A673 (cell line): Measurements from ENCODE around the gene HVCN1.

Source experiments
- EZH2 ChIP-seq: fragments of 200-600 bp; sonication (generic); IDR thresholded peaks from 2 replicates; pipeline ENCODE4 v1.6.1; 2017; ENCODE audit warnings: borderline replicate concordance, low read depth, mild to moderate bottlenecking, mixed read lengths, antibody characterized with exemption, low read length; ENCODE audit not compliant: poor library complexity, severe bottlenecking
- TF ChIP-seq, protein P1 (sequence below): fragments of 300-800, 200-600 bp; sonication (generic); conservative IDR thresholded peaks from 2 replicates; pipeline ENCODE4 v1.5.1; 2017; ENCODE audit warnings: low read depth, mild to moderate bottlenecking, antibody characterized with exemption, low read length, moderate library complexity, mixed read lengths

DNA sequence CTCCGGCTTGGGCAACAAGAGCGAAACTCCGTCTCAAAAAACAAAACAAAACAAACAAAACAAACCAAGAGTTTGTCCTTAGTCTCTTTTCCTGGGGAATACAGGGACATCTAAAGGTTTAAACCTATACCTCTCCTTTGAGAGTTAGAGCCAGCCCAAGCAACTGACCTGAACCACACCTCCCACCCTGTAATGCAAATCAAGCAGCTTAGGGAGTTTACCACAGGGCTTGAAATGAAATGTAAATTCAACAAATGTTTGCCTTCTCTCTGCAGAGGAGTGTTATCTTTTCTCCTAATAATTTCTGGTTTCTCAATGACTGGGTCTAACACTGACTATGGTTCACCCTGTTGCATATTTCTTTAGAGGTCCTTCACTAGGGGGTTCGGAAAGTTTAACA is 37.1 kb upstream of the HVCN1 start:
- TF ChIP-seq, protein P1, sequence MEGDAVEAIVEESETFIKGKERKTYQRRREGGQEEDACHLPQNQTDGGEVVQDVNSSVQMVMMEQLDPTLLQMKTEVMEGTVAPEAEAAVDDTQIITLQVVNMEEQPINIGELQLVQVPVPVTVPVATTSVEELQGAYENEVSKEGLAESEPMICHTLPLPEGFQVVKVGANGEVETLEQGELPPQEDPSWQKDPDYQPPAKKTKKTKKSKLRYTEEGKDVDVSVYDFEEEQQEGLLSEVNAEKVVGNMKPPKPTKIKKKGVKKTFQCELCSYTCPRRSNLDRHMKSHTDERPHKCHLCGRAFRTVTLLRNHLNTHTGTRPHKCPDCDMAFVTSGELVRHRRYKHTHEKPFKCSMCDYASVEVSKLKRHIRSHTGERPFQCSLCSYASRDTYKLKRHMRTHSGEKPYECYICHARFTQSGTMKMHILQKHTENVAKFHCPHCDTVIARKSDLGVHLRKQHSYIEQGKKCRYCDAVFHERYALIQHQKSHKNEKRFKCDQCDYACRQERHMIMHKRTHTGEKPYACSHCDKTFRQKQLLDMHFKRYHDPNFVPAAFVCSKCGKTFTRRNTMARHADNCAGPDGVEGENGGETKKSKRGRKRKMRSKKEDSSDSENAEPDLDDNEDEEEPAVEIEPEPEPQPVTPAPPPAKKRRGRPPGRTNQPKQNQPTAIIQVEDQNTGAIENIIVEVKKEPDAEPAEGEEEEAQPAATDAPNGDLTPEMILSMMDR: no peak
- no peak for TF ChIP-seq EZH2
